Muscle of leg (tissue), 11 donors: ENCODE results near the gene CDK9. TPM values are rescaled to one million over a fixed set of nuclear protein-coding genes. Genes with fewer than 3 reads are reported as not detected.

Experiments used
- DNase-seq: peaks from one replicate; pipeline ENCODE4 v3.0.0; 2013
- H3K27ac ChIP-seq: one replicate; pipeline ENCODE4 v1.5.1; 2013; ENCODE audit warnings: mild to moderate bottlenecking, low read length, control low read depth
- H3K27me3 ChIP-seq: one replicate; pipeline ENCODE4 v1.6.1; 2013; ENCODE audit warnings: low read length; ENCODE audit not compliant: control insufficient read depth, insufficient read depth
- H3K36me3 ChIP-seq: one replicate; pipeline ENCODE4 v1.6.1; 2013; ENCODE audit warnings: low read length; ENCODE audit not compliant: control insufficient read depth, insufficient read depth
- H3K4me1 ChIP-seq: one replicate; pipeline ENCODE4 v1.6.1; 2013; ENCODE audit warnings: low read length; ENCODE audit not compliant: control insufficient read depth, insufficient read depth
- H3K4me3 ChIP-seq: one replicate; pipeline ENCODE4 v1.5.1; 2013; ENCODE audit warnings: low read length, control low read depth
- H3K9me3 ChIP-seq: replicated peaks from 2 replicates; pipeline ENCODE4 v1.6.1; 2013; ENCODE audit warnings: low read depth, low read length; ENCODE audit not compliant: control insufficient read depth
- WGBS: methylation state at CpG from one replicate; pipeline ENCODE4 v1.1.5; 2013; ENCODE audit warnings: missing lambda C conversion rate; ENCODE audit not compliant: insufficient coverage; 5-methylcytosine and 5-hydroxymethylcytosine counted together
- polyA plus RNA-seq, 8 donors: library from polyadenylated mRNA; unstranded; fragments of 120-200 nt; gene quantifications; one replicate each; pipeline versions ENCODE4 v1.2.1 to v1.2.3, GENCODE V29; 2013; ENCODE audit warnings: inconsistent platforms in 1 of 8, low replicate concordance in 1 of 8; ENCODE audit not compliant: insufficient read length in 8 of 8, insufficient read depth in 1 of 8
- total RNA-seq: library from RNA; stranded (reverse); fragments of 120-200 nt; gene quantifications from one replicate; pipeline ENCODE4 v1.2.4, GENCODE V29; 2013

The CDK9 gene
- total and polyA plus RNA-seq, 9 donors: 28.4 to 60.5 (median 51.0) TPM

DNA sequence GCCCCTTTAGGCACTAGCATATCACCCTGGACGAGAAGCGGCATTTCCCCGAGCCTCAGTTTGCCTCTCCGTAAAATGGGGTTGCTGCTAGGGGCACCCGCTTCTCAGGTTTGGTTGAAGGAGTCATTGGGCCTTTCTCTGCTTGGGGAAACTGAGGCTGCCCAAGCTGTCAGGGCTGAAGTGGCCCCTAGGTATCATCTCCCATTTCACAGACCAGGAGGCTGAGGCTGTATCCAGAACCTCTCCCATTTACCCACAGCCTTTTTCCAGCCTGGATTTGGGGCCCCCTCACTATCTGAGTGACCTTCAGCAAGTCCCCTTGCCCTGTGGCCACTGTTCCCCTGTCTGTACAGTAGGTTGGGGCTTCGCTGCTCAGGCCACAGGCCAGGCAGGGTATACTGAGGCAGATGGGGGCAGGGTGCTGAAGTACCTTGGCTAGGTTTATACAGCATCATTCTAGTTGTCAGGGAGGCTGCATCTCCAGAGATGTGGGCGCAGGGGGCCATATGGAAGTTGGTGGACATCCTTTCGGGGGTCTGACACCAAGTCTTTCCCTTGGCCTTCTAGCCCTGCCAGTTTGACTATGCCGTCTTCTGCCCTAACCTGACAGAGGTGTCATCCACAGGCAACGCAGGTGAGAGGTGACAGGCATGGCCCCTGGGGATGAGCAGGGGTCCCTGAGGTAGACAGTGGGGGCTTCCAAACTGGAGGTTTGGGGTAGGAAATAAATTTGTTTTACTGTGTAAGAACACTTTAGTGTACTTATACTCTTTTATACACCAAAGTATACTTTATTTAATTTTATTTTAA lies 24.7 kb downstream of the CDK9 start:
- no peaks in the 10 kb centered on the region for H3K9me3 ChIP-seq
- peaks cover 81% of the 10 kb centered on the region for H3K36me3 ChIP-seq
- H3K27ac ChIP-seq: no peak overlapping the region
- DNase-seq: no peak
- no peak overlapping the region for H3K4me3 ChIP-seq
- H3K27me3 ChIP-seq: no peaks in the 10 kb centered on the region
- WGBS: 95% methylated on average over 7 of the region's 10 CpGs
- peaks cover 13% of the 10 kb centered on the region for H3K4me1 ChIP-seq

DNA sequence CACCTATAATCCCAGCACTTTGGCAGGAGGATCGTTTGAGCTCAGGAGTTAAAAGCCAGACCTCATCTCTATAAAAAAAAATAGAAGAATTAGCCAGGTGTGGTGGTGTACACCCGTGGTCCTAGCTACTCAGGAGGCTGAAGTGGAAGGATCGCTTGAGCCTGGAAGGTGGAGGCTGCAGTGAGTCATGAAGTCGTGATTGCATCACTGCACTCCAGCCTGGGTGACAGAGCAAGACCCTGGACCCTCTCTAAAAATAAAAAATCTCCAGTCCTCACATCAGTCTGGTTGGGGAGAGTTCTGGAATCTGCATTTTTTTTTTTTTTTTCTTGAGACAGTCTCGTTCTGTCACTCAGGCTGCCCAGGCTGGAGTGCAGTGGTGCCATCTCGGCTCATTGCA lies 26.2 kb downstream of the CDK9 start:
- Histone ChIP-seq H3K9me3 (no peaks in the 10 kb centered on the region), H3K27me3 (no peaks in the 10 kb centered on the region), H3K27ac (no peak overlapping the region), H3K36me3 (peaks cover 86% of the 10 kb centered on the region), H3K4me1 (peaks cover 21% of the 10 kb centered on the region), H3K4me3 (no peak overlapping the region)
- DNase-seq: no peak
- 100% methylated on average over 1 of the region's 6 CpGs for WGBS

DNA sequence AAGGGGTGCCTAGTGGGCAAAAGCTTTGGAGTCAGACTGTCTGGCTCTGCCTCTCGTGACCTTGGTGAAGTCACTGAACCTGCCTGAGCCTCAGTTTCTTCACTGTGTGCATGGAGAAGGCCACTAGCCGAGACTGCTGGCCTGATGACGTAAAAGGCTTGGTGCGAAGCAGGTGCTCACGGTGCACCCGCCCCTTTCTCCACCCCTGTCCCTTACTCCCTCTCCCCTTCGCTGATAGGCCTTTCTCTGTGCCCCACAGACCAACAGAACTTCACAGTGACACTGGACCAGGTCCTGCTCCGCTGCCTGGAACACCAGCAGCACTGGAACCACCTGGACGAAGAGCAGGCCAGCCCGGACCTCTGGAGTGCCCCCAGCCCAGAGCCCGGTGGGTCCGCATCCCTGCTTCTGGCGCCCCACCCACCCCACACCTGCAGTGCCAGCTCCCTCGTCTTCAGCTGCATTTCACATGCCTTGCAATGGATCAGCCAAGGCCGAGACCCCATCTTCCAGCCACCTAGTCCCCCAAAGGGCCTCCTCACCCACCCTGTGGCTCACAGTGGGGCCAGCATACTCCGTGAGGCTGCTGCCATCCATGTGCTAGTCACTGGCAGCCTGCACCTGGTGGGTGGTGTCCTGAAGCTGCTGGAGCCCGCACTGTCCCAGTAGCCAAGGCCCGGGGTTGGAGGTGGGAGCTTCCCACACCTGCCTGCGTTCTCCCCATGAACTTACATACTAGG lies 27.3 kb downstream of the CDK9 start:
- H3K4me3 ChIP-seq: no peak overlapping the region
- DNase-seq: no peak
- H3K36me3 ChIP-seq: peaks cover 86% of the 10 kb centered on the region
- H3K27me3 ChIP-seq: no peaks in the 10 kb centered on the region
- H3K4me1 ChIP-seq: peaks cover 32% of the 10 kb centered on the region
- WGBS: 90% methylated on average over 16 of the region's 19 CpGs
- no peak overlapping the region for H3K27ac ChIP-seq
- H3K9me3 ChIP-seq: no peaks in the 10 kb centered on the region

DNA sequence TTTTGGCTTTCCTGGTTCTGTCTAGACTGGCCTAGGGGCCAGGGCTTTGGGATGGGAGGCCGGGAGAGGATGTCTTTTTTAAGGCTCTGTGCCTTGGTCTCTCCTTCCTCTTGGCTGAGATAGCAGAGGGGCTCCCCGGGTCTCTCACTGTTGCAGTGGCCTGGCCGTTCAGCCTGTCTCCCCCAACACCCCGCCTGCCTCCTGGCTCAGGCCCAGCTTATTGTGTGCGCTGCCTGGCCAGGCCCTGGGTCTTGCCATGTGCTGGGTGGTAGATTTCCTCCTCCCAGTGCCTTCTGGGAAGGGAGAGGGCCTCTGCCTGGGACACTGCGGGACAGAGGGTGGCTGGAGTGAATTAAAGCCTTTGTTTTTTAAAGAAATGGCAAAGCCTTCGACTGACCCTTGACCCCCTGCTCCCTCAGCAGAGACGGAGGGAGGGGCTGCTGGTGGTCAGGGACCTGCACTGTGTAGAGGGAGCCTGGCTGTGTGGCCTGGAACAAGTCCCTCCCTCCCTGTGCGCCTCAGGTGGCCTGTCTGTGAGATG lies 27.9 kb downstream of the CDK9 start:
- Histone ChIP-seq H3K4me3 (no peak overlapping the region), H3K36me3 (peaks cover 85% of the 10 kb centered on the region), H3K27ac (no peak overlapping the region), H3K27me3 (no peaks in the 10 kb centered on the region), H3K4me1 (peaks cover 37% of the 10 kb centered on the region), H3K9me3 (no peaks in the 10 kb centered on the region)
- whole genome bisulfite sequencing: 50% methylated on average over 1 of the region's 9 CpGs
- no peak for DNase-seq

DNA sequence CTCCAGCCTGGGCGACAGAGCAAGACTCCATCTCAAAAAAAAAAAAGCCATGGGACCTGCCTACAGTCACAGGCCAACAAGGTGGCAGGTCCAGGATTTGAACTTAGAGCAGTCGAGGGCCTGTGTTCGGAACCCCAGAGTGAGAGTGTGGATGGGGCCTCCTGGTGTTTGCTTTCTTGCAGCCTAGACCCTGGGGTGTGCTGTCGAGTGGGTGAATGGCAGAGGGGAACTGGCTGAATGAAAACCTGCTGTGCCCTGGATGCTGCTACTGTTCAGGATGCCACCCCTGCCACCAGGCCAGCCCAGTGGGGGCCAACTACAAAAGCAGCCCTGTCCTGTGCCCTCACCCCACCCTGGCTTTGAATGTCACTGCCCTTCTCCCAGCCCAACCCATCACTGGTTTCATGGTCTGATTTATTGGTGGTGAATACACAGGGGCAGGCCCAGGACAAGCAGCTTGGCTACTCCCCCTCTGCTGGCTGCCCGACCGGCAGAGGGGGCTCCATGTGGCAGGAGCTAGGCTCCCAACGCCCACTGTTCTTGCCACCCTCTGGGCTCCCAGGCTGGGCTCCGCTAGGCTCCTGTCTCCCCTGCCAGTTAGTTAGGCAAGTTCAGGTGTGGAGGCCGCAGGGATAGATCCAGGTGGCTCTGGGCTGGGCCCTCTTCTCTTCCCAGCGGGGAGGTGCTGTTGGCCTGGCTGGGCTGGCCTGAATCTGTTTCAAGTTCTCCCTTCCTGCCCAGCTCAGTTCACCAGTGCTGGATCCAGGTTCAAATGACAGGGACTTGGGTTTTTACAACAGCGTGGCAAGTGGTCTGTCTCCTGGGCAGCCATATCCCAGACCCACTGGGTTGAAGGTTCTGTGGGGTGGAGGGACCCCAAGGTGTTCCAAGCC lies 29.0 kb downstream of the CDK9 start:
- DNase-seq: no peak
- peaks cover 34% of the 10 kb centered on the region for H3K4me1 ChIP-seq
- WGBS: 83% methylated on average over 10 of the region's 11 CpGs
- H3K9me3 ChIP-seq: no peaks in the 10 kb centered on the region
- no peak overlapping the region for H3K4me3 ChIP-seq
- H3K27me3 ChIP-seq: no peaks in the 10 kb centered on the region
- H3K36me3 ChIP-seq: peaks cover 87% of the 10 kb centered on the region
- no peak overlapping the region for H3K27ac ChIP-seq

DNA sequence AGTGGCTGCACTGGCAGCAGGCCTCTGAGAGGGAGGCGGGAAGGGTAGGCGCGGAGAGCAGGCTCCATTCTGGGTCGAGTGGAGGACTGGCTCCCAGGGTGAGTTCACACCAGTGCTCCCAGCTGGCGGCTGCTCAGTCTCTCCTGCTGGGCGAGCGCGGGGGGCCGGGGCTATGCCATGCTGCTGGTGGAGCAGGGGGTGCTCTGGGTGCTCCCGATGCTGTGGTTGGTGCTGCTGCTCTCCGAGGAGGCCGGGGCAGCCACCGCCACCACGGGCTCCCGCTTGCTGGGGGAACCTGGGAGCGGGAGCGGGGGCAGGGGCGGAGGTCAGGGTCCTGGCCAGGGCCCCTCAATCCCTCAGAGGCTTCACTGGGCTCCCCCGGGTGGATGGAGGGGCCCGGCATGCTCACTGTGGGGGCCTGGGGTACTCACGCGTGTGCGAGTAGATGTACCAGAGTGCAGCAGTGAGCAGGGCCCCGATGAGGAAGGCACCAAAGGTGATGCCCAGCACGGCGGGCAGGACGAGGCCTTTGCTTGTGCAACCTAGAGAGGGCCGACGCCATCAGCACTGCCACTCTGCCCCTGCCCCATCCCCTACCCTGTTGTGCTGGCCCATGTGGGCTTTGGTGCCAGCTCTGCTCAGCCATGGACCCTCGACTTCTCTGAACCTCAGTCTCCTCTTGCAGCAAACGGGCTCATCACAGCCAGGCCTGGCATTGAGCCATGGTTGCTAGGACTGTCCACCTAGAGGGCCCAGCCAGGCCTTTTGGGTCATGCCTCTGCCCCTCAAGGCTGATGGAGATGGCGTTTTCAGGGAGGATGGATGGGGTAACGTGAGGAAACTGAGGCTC lies 29.9 kb downstream of the CDK9 start:
- 87% methylated on average over 30 of the region's 33 CpGs for WGBS
- H3K27me3 ChIP-seq: no peaks in the 10 kb centered on the region
- no peaks in the 10 kb centered on the region for H3K9me3 ChIP-seq
- peaks cover 83% of the 10 kb centered on the region for H3K36me3 ChIP-seq
- no peak for DNase-seq
- peaks cover 34% of the 10 kb centered on the region for H3K4me1 ChIP-seq
- H3K27ac ChIP-seq: no peak overlapping the region
- no peak overlapping the region for H3K4me3 ChIP-seq

DNA sequence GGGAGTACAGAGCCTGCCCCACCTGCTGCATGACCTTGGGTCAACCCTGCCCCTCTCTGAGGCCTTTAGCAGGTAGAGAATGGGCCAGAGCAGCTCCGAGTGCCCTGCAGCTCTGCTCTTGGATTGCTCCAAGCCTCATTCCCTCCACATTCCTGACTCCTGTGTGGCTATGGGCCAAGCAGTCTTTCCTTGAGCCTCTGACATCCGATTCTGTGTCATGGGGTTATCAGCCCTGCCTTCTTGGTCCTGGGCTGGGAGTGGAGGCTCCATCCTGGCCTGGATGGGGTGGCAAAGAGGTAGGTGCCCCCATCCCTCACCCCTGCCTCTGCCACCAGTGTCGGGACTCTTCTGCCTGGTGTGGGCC lies 30.5 kb downstream of the CDK9 start:
- H3K4me1 ChIP-seq: peaks cover 34% of the 10 kb centered on the region
- no CpG with 5 or more reads among the region's 3 CpGs for WGBS
- H3K4me3 ChIP-seq: no peak overlapping the region
- H3K36me3 ChIP-seq: peaks cover 88% of the 10 kb centered on the region
- no peak for DNase-seq
- no peaks in the 10 kb centered on the region for H3K9me3 ChIP-seq
- H3K27ac ChIP-seq: no peak overlapping the region
- no peaks in the 10 kb centered on the region for H3K27me3 ChIP-seq

DNA sequence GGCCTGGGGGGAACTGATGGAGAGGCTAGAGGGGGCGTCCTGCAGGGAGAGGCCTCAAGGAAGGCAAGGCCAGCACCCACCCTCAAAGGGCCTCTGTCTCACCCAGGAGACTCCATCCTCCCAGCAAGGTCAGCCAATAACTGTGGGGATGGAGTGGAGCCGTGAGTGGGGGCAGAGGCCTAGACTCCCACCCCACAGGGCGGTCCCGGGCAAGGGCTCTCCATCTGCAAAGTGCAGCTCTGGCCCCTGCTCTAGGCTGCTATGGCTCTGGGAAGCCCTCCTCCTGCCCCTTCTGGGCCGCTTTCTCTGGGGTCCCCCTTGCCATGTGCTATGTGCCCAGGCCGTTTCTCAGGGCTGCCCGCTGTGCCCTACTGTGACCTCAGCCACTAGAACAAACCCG lies 30.9 kb downstream of the CDK9 start:
- no peak for DNase-seq
- no peaks in the 10 kb centered on the region for H3K9me3 ChIP-seq
- peak overlapping the region; percentile 87 for H3K27ac ChIP-seq
- WGBS: 84% methylated on average over 4 of the region's 8 CpGs
- H3K4me3 ChIP-seq: no peak overlapping the region
- H3K4me1 ChIP-seq: peaks cover 34% of the 10 kb centered on the region
- H3K36me3 ChIP-seq: peaks cover 84% of the 10 kb centered on the region
- H3K27me3 ChIP-seq: no peaks in the 10 kb centered on the region

DNA sequence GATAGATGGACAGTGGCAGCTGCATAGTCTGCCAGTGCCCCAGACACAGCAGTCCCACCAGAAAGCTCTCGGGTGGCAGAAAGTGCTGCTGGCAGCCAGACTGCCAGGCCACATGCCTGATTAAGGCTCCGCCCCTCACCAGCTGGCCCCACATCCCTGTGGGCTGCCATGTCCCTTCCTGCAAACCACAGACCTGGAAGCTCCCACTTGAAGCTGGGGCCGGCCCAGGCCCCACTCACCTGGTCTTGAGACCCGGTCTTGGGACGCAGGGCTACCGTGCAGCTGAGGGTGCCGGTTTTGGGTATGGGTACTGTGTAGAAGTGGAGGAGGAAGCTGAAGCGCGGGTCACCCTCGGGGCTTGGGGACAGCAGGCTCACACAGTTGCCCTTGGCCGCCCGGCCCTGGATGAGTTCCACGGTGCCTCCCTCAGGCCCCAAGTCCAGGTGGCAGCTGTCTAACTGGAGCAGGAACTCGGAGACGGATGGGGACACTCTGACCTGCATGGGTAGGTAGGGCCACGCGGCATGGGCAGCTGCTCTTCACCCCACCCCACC lies 32.1 kb downstream of the CDK9 start:
- 81% methylated on average over 8 of the region's 17 CpGs for WGBS
- DNase-seq: peak; percentile 86
- H3K36me3 ChIP-seq: peaks cover 74% of the 10 kb centered on the region
- H3K9me3 ChIP-seq: no peaks in the 10 kb centered on the region
- peak overlapping the region; percentile 87 for H3K27ac ChIP-seq
- no peak overlapping the region for H3K4me3 ChIP-seq
- H3K27me3 ChIP-seq: no peaks in the 10 kb centered on the region
- peaks cover 37% of the 10 kb centered on the region for H3K4me1 ChIP-seq
